HEK293T (cell line): ENCODE results near the gene SREBF2.

Experiments used
- CTCF ChIA-PET: fragments of 350-600 bp; formaldehyde crosslinking; extraction: SDS; loops from one replicate; lab custom pipeline; 2021; ENCODE audit warnings: antibody characterized with exemption, inconsistent platforms; lab: Yijun Ruan, JAX
- POLR2A ChIA-PET: fragments of 350-600 bp; formaldehyde crosslinking; extraction: SDS; loops from one replicate; lab custom pipeline; 2020; ENCODE audit warnings: antibody characterized with exemption, inconsistent platforms; lab: Yijun Ruan, JAX
- DNase-seq: peaks from one replicate; pipeline ENCODE4 v3.0.0; 2012; ENCODE audit warnings: mixed read lengths; ENCODE audit errors: extremely low spot score
- ARNT ChIP-seq: fragments of 450-650 bp; IDR thresholded peaks from 2 replicates; pipeline ENCODE4 v1.6.1; 2017; ENCODE audit warnings: mild to moderate bottlenecking
- BHLHE40 ChIP-seq: fragments of 450-650 bp; IDR thresholded peaks from 2 replicates; pipeline ENCODE4 v1.6.1; 2016; ENCODE audit warnings: mild to moderate bottlenecking, moderate library complexity, borderline replicate concordance
- CTBP1 ChIP-seq: fragments of 450-650 bp; IDR thresholded peaks from 2 replicates; pipeline ENCODE4 v1.6.1; 2016; ENCODE audit warnings: borderline replicate concordance
- ELF4 ChIP-seq: fragments of 450-650 bp; IDR thresholded peaks from 2 replicates; pipeline ENCODE4 v1.6.1; 2017; ENCODE audit warnings: antibody characterized with exemption
- FOXA1 ChIP-seq: fragments of 450-650 bp; IDR thresholded peaks from 2 replicates; pipeline ENCODE4 v1.6.1; 2016; ENCODE audit warnings: mild to moderate bottlenecking
- FOXK2 ChIP-seq: fragments of 450-650 bp; IDR thresholded peaks from 2 replicates; pipeline ENCODE4 v1.6.1; 2016; ENCODE audit warnings: mild to moderate bottlenecking
- FOXM1 ChIP-seq: fragments of 450-650 bp; IDR thresholded peaks from 2 replicates; pipeline ENCODE4 v1.6.1; 2017; ENCODE audit warnings: mild to moderate bottlenecking, borderline replicate concordance
- HDGF ChIP-seq: fragments of 450-650 bp; IDR thresholded peaks from 2 replicates; pipeline ENCODE4 v1.6.1; 2017; ENCODE audit warnings: antibody characterized with exemption, borderline replicate concordance
- L3MBTL2 ChIP-seq: fragments of 450-650 bp; conservative IDR thresholded peaks from 2 replicates; pipeline ENCODE4 v1.6.1; 2016; ENCODE audit warnings: mild to moderate bottlenecking
- LEF1 ChIP-seq: fragments of 450-650 bp; IDR thresholded peaks from 2 replicates; pipeline ENCODE4 v1.6.1; 2017; ENCODE audit warnings: mild to moderate bottlenecking, borderline replicate concordance
- NFRKB ChIP-seq: fragments of 450-650 bp; IDR thresholded peaks from 2 replicates; pipeline ENCODE4 v1.6.1; 2016; ENCODE audit warnings: mild to moderate bottlenecking, moderate library complexity
- PKNOX1 ChIP-seq: fragments of 450-650 bp; IDR thresholded peaks from 2 replicates; pipeline ENCODE4 v1.6.1; 2016
- SP1 ChIP-seq: fragments of 450-650 bp; IDR thresholded peaks from 2 replicates; pipeline ENCODE4 v1.6.1; 2017
- SUZ12 ChIP-seq: fragments of 450-650 bp; IDR thresholded peaks from 2 replicates; pipeline ENCODE4 v1.6.1; 2016; ENCODE audit warnings: mild to moderate bottlenecking
- TARDBP ChIP-seq: fragments of 450-650 bp; IDR thresholded peaks from 2 replicates; pipeline ENCODE4 v1.6.1; 2016
- ZNF384 ChIP-seq: fragments of 450-650 bp; IDR thresholded peaks from 2 replicates; pipeline ENCODE4 v1.6.1; 2016

The SREBF2 gene

GRCh38 chr22:41876275-41876674, 43.4 kb downstream of the SREBF2 start:
- CTCF ChIA-PET = interaction anchor here (0.8 kb wide), 1 partner anchor 1452 kb away, joined by 4 read pairs; no protein-coding TSS in a partner anchor
- TF ChIP-seq L3MBTL2 (no peak), FOXA1 (no peak), SUZ12 (no peak), SP1 (no peak), ARNT (no peak), BHLHE40 (no peak), CTBP1 (no peak), ELF4 (no peak), FOXK2 (no peak), FOXM1 (no peak), PKNOX1 (no peak), ZNF384 (no peak), LEF1 (no peak), HDGF (no peak), TARDBP (no peak), NFRKB (no peak)
- POLR2A ChIA-PET = no interaction called here
- DNase-seq = no peak

GRCh38 chr22:41876675-41877074, 43.8 kb downstream of the SREBF2 start:
- TF ChIP-seq NFRKB (no peak), L3MBTL2 (no peak), SUZ12 (no peak), HDGF (no peak), FOXA1 (no peak), PKNOX1 (no peak), FOXM1 (no peak), SP1 (no peak), FOXK2 (no peak)
- DNase-seq = no peak
- ChIA-PET POLR2A (no interaction called here), CTCF (interaction anchor here (0.8 kb wide), 1 partner anchor 1453 kb away, joined by 4 read pairs; no protein-coding TSS in a partner anchor)

GRCh38 chr22:41880653-41881052, 47.7 kb downstream of the SREBF2 start:
- ChIA-PET POLR2A (no interaction called here), CTCF (no interaction called here)
- TF ChIP-seq ZNF384 (no peak), HDGF (no peak), BHLHE40 (no peak)
- no peak for DNase-seq

GRCh38 chr22:41883400-41883799, 50.5 kb downstream of the SREBF2 start:
- ChIA-PET CTCF (no interaction called here), POLR2A (interaction anchor here (1.2 kb wide), 1 partner anchor 20 kb away, joined by 3 read pairs; no protein-coding TSS in a partner anchor)
- TF ChIP-seq HDGF (no peak), L3MBTL2 (no peak), ELF4 (no peak), TARDBP (no peak), ARNT (no peak), CTBP1 (no peak), FOXK2 (no peak), ZNF384 (no peak), SP1 (no peak), FOXA1 (no peak), BHLHE40 (no peak), PKNOX1 (no peak), NFRKB (no peak), FOXM1 (no peak), LEF1 (no peak), SUZ12 (no peak)
- DNase-seq = no peak

GRCh38 chr22:41885116-41885515, 52.2 kb downstream of the SREBF2 start:
- TF ChIP-seq BHLHE40 = no peak
- TF ChIP-seq NFRKB = no peak
- TF ChIP-seq SUZ12 = no peak
- TF ChIP-seq TARDBP = no peak
- TF ChIP-seq LEF1 = no peak
- no peak for TF ChIP-seq ELF4
- no peak for TF ChIP-seq ARNT
- TF ChIP-seq HDGF = no peak
- TF ChIP-seq FOXA1 = no peak
- no peak for TF ChIP-seq ZNF384
- no peak for TF ChIP-seq L3MBTL2
- ChIA-PET CTCF (interaction anchor here (1.8 kb wide), 1 partner anchor 41 kb away, joined by 4 read pairs; no protein-coding TSS in a partner anchor), POLR2A (interaction anchor here (1.0 to 1.3 kb wide), 2 partner anchors 12 to 52 kb away, joined by 3 read pairs; partner anchors contain the start of gene SREBF2)
- no peak for DNase-seq

GRCh38 chr22:41885516-41885915, 52.6 kb downstream of the SREBF2 start:
- ChIA-PET CTCF (interaction anchor here (1.8 kb wide), 1 partner anchor 40 kb away, joined by 4 read pairs; no protein-coding TSS in a partner anchor), POLR2A (interaction anchor here (1.0 kb wide), 1 partner anchor 53 kb away, joined by 3 read pairs; the partner anchor contains the start of gene SREBF2)

More at GRCh38 chr22:41885516-41885915, 52.6 kb downstream of the SREBF2 start:
- TF ChIP-seq FOXA1 = no peak
- no peak for TF ChIP-seq ARNT
- no peak for TF ChIP-seq ZNF384
- TF ChIP-seq HDGF = no peak
- TF ChIP-seq SUZ12 = no peak
- no peak for TF ChIP-seq L3MBTL2
- no peak for TF ChIP-seq LEF1
- TF ChIP-seq ELF4 = no peak
- no peak for TF ChIP-seq BHLHE40
- TF ChIP-seq NFRKB = no peak
- no peak for TF ChIP-seq TARDBP
- TF ChIP-seq FOXK2 = no peak
- no peak for TF ChIP-seq SP1
- TF ChIP-seq CTBP1 = no peak
- TF ChIP-seq FOXM1 = no peak
- TF ChIP-seq PKNOX1 = no peak
- DNase-seq = no peak
